Liver (tissue), 9 donors: ENCODE data around the gene IRAK1. TPM values are rescaled to one million over a fixed set of nuclear protein-coding genes. Genes with fewer than 3 reads are reported as not detected.

Experiments used
- DNase-seq: peaks from one replicate; pipeline ENCODE4 v3.0.0-alpha.2; 2017; ENCODE audit warnings: low spot score
- H3K27ac ChIP-seq, 2 donors: one replicate each; pipeline ENCODE4 v1.7.0; 2013; ENCODE audit warnings: inconsistent platforms in 2 of 2, low read length in 2 of 2, control low read depth in 1 of 2, low read depth in 1 of 2, mild to moderate bottlenecking in 1 of 2
- H3K27me3 ChIP-seq, 4 donors: one replicate each; pipeline versions ENCODE4 v1.6.1 to v1.7.0; 2013; ENCODE audit warnings: low read length in 3 of 4, inconsistent platforms in 1 of 4, mild to moderate bottlenecking in 1 of 4, moderate library complexity in 1 of 4; ENCODE audit not compliant: control insufficient read depth in 4 of 4, insufficient read depth in 4 of 4
- H3K36me3 ChIP-seq, 4 donors: one replicate each; pipeline versions ENCODE4 v1.6.1 to v1.7.0; 2013; ENCODE audit warnings: low read length in 3 of 4, mild to moderate bottlenecking in 3 of 4, low read depth in 1 of 4, moderate library complexity in 1 of 4; ENCODE audit not compliant: control insufficient read depth in 4 of 4, insufficient read depth in 3 of 4
- H3K4me1 ChIP-seq, 4 donors: one replicate each; pipeline versions ENCODE4 v1.6.1 to v1.7.0; 2013; ENCODE audit warnings: low read length in 3 of 4, mild to moderate bottlenecking in 3 of 4, moderate library complexity in 1 of 4; ENCODE audit not compliant: control insufficient read depth in 4 of 4, insufficient read depth in 4 of 4
- H3K4me3 ChIP-seq, 3 donors: one replicate each; pipeline versions ENCODE4 v1.6.1 to v1.7.0; 2013; ENCODE audit warnings: low read length in 3 of 3, control low read depth in 1 of 3, low read depth in 1 of 3, mild to moderate bottlenecking in 1 of 3
- H3K9ac ChIP-seq, 2 donors: one replicate each; pipeline ENCODE4 v1.7.0; 2013; ENCODE audit warnings: low read length in 2 of 2, mild to moderate bottlenecking in 2 of 2, moderate library complexity in 2 of 2, control low read depth in 1 of 2, low read depth in 1 of 2
- H3K9me3 ChIP-seq, 4 donors: one replicate each; pipeline versions ENCODE4 v1.6.1 to v1.7.0; 2013; ENCODE audit warnings: low read length in 3 of 4; ENCODE audit not compliant: control insufficient read depth in 4 of 4
- ATF3 ChIP-seq: IDR thresholded peaks from 2 replicates; pipeline ENCODE4 v1.6.1; 2016; ENCODE audit warnings: antibody characterized with exemption
- CTCF ChIP-seq: fragments of 150-350 bp; IDR thresholded peaks from 2 replicates; pipeline ENCODE4 v1.5.1; 2017; ENCODE audit warnings: improper control_type of control experiment, low read depth, low read length; ENCODE audit not compliant: missing input control
- FOXA2 ChIP-seq: IDR thresholded peaks from 2 replicates; pipeline ENCODE4 v1.6.1; 2016; ENCODE audit warnings: antibody characterized with exemption
- GABPA ChIP-seq, 2 donors: IDR thresholded peaks in 1 of 2; conservative IDR thresholded peaks in 1 of 2; 2 replicates each; pipeline ENCODE4 v1.6.1; 2016; ENCODE audit warnings: antibody characterized with exemption in 2 of 2, mild to moderate bottlenecking in 1 of 2, moderate library complexity in 1 of 2
- HNF4A ChIP-seq, 2 donors: conservative IDR thresholded peaks; 2 replicates each; pipeline ENCODE4 v1.6.1; 2016; ENCODE audit warnings: antibody characterized with exemption in 2 of 2, mild to moderate bottlenecking in 2 of 2
- HNF4G ChIP-seq: IDR thresholded peaks from 2 replicates; pipeline ENCODE4 v1.6.1; 2016; ENCODE audit warnings: antibody characterized with exemption
- JUND ChIP-seq, 2 donors: IDR thresholded peaks; 2 replicates each; pipeline ENCODE4 v1.6.1; 2016; ENCODE audit warnings: antibody characterized with exemption in 2 of 2
- MAX ChIP-seq: IDR thresholded peaks from 2 replicates; pipeline ENCODE4 v1.6.1; 2016; ENCODE audit warnings: antibody characterized with exemption
- RAD21 ChIP-seq, 2 donors: IDR thresholded peaks; 2 replicates each; pipeline ENCODE4 v1.6.1; 2016; ENCODE audit warnings: antibody characterized with exemption in 2 of 2, mild to moderate bottlenecking in 2 of 2
- RXRA ChIP-seq, 2 donors: IDR thresholded peaks; 2 replicates each; pipeline ENCODE4 v1.6.1; 2017 to 2018; ENCODE audit warnings: antibody characterized with exemption in 2 of 2, mild to moderate bottlenecking in 1 of 2
- YY1 ChIP-seq: IDR thresholded peaks from 2 replicates; pipeline ENCODE4 v1.6.1; 2016; ENCODE audit warnings: antibody characterized with exemption, mild to moderate bottlenecking
- WGBS: extraction: QIAGEN DNeasy Blood & Tissue Kit; methylation state at CpG from one replicate; pipeline ENCODE4 v1.1.7; 2013; 5-methylcytosine and 5-hydroxymethylcytosine counted together
- polyA plus RNA-seq, 2 donors: library from polyadenylated mRNA; stranded (reverse) in 1 of 2; unstranded in 1 of 2; fragments of 200-250 nt in 1 of 2; fragments of >200 nt in 1 of 2; fragmentation: Nextera tagmentation in 1 of 2; extraction: Ambion mirVana in 1 of 2; gene quantifications; one replicate each; pipeline versions ENCODE4 v1.2.1 to v1.2.3, GENCODE V29; 2013 to 2015
- total RNA-seq, 2 donors: library from RNA; depleted of rRNA; stranded (reverse); fragments of >200 nt; gene quantifications; one replicate each; pipeline ENCODE4 v1.2.3, GENCODE V29; 2014
- TF ChIP-seq, protein P1 (sequence below): IDR thresholded peaks from 2 replicates; pipeline ENCODE4 v1.6.1; 2016; ENCODE audit warnings: antibody characterized with exemption, mild to moderate bottlenecking
- donor health status: healthy.
- donor health status: healthy.
- donor health status: healthy.
- donor health status: healthy.
- donor health status: healthy.

IRAK1 gene
- total and polyA plus RNA-seq, 4 donors = 17.6 to 55.8 (median 27.4) TPM

DNA sequence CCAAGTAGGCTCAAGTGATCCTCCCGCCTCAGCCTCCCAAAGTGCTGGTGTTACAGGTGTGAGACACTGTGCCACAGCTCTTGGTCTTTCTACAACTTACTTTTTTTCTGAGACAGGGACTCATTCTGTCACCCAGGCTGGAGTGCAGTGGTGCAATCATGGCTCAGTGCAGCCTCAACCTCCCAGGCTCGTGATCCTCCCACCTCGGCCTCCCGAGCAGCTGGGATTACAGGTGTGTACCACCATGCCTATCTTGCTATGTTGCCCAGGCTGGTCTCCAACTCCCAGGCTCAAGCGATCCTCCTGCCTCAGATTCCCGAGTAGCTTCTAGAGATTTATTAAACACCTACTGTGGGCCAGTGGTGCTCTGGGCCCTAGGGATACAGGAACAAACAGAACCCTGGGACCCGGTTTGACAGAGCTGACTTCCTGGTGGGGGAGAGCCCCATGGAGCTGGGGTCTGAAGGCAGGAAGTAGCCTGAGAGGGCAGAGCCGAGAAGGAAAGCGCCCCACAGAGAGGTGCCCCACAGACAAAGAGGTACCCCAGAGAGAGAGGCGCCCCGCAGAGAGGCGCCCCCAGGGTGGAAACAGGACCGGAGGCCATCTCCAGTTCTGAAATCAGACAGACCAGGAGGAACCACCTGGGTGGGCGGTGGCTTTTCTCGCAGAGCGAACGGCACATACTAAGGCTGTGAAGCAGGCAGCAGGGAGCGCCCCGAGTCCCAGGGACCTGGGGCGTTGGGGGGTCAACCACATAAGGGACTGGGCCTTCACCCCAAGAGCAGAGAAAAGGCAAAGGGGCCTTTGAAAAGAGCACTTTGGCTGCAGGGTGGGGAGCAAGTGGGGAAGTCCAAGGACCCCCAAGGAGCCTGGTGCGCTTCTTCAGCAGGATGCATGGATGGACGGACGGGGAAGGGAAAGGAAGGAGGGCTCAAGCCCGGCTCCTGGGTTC lies 5.0 kb downstream of the IRAK1 start:
- Histone ChIP-seq H3K36me3 (peaks cover 0 to 11% (median 4%) of the 10 kb centered on the region in 4 donors), H3K4me1 (peaks cover 0 to 9% (median 3%) of the 10 kb centered on the region in 4 donors), H3K9me3 (no peaks in the 10 kb centered on the region), H3K27ac (no peak overlapping the region), H3K27me3 (no peaks in the 10 kb centered on the region), H3K9ac (no peak overlapping the region), H3K4me3 (no peak overlapping the region)
- TF ChIP-seq HNF4A (conservative IDR thresholded peaks at IDR 0.05) = no peak
- TF ChIP-seq MAX = no peak
- TF ChIP-seq FOXA2 = no peak
- TF ChIP-seq RXRA (IDR thresholded peaks at IDR 0.05) = no peak
- no peak for TF ChIP-seq RAD21 (IDR thresholded peaks at IDR 0.05)
- WGBS = 92% methylated on average over 24 of the region's 24 CpGs
- no peak for DNase-seq

DNA sequence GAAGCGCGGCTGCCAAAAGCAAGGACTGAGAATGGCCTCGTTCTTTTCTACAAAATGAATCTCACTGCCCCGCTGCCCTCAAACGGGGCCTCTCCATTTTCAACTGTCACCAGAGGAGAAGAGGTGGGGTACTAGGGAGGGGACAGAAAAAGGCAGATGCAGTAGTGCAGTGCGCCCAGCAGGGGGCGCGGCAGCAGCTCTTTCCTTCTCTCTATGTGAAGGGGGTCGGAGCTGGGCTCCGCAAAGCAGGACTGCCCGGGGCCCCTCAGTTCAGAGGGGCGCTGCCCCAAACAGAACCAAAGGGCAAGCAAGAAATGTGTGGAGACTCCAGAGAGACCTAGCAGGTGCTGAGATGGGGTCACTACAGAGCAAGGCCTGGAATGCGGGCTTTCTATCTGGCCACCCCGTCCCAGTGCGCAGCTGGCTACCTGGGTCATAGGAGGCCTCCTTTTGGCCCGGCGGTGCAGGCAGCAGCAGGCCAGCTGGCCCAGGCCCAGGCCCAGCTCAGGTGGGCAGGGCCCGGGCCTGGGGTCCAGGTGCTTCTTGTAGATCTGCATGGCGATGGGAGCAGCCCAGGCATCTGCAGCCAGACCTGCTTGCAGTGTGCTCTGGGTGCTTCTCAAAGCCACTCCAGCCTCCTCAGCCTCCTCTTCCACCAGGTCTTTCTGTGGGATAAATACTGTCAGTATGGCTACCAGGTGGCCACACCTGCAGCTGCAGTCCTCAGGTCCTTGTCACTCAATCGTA lies 5.9 kb downstream of the IRAK1 start:
- 43% methylated on average over 20 of the region's 20 CpGs for WGBS
- Histone ChIP-seq H3K9me3 (no peaks in the 10 kb centered on the region), H3K36me3 (peaks cover 0 to 11% (median 4%) of the 10 kb centered on the region in 4 donors), H3K4me1 (peaks cover 0 to 9% (median 2%) of the 10 kb centered on the region in 4 donors), H3K9ac (no peak overlapping the region), H3K27me3 (no peaks in the 10 kb centered on the region), H3K4me3 (no peak overlapping the region), H3K27ac (no peak overlapping the region)
- DNase-seq = no peak
- no peak for TF ChIP-seq RXRA (IDR thresholded peaks at IDR 0.05)
- TF ChIP-seq CTCF = peak; percentile 80
- TF ChIP-seq HNF4G = no peak
- no peak for TF ChIP-seq GABPA (IDR thresholded peaks at IDR 0.05 in 1 of 2, conservative IDR thresholded peaks at IDR 0.05 in 1 of 2)
- TF ChIP-seq FOXA2 = no peak
- no peak for TF ChIP-seq YY1
- no peak for TF ChIP-seq HNF4A (conservative IDR thresholded peaks at IDR 0.05)
- TF ChIP-seq JUND (IDR thresholded peaks at IDR 0.05) = no peak
- TF ChIP-seq, protein P1, sequence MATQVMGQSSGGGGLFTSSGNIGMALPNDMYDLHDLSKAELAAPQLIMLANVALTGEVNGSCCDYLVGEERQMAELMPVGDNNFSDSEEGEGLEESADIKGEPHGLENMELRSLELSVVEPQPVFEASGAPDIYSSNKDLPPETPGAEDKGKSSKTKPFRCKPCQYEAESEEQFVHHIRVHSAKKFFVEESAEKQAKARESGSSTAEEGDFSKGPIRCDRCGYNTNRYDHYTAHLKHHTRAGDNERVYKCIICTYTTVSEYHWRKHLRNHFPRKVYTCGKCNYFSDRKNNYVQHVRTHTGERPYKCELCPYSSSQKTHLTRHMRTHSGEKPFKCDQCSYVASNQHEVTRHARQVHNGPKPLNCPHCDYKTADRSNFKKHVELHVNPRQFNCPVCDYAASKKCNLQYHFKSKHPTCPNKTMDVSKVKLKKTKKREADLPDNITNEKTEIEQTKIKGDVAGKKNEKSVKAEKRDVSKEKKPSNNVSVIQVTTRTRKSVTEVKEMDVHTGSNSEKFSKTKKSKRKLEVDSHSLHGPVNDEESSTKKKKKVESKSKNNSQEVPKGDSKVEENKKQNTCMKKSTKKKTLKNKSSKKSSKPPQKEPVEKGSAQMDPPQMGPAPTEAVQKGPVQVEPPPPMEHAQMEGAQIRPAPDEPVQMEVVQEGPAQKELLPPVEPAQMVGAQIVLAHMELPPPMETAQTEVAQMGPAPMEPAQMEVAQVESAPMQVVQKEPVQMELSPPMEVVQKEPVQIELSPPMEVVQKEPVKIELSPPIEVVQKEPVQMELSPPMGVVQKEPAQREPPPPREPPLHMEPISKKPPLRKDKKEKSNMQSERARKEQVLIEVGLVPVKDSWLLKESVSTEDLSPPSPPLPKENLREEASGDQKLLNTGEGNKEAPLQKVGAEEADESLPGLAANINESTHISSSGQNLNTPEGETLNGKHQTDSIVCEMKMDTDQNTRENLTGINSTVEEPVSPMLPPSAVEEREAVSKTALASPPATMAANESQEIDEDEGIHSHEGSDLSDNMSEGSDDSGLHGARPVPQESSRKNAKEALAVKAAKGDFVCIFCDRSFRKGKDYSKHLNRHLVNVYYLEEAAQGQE = no peak
- TF ChIP-seq RAD21 (IDR thresholded peaks at IDR 0.05) = peak; percentile 62 to 76
- no peak for TF ChIP-seq ATF3
- TF ChIP-seq MAX = no peak
